Mucosa of rectum (tissue), 2 donors: Measurements from ENCODE around the gene CSNK1G3.

Experiments used
- H3K27ac ChIP-seq, 2 donors: one replicate each; pipeline ENCODE4 v1.7.0; 2013; ENCODE audit warnings: inconsistent platforms in 2 of 2, low read depth in 2 of 2, low read length in 2 of 2
- H3K27me3 ChIP-seq, 2 donors: one replicate each; pipeline ENCODE4 v1.7.0; 2013; ENCODE audit warnings: low read length in 2 of 2; ENCODE audit not compliant: control insufficient read depth in 2 of 2, insufficient read depth in 2 of 2
- H3K36me3 ChIP-seq, 2 donors: one replicate each; pipeline ENCODE4 v1.7.0; 2013; ENCODE audit warnings: low read length in 2 of 2; ENCODE audit not compliant: control insufficient read depth in 2 of 2, insufficient read depth in 2 of 2
- H3K4me1 ChIP-seq, 2 donors: one replicate each; pipeline ENCODE4 v1.7.0; 2013; ENCODE audit warnings: low read length in 2 of 2, mild to moderate bottlenecking in 1 of 2; ENCODE audit not compliant: control insufficient read depth in 2 of 2, insufficient read depth in 2 of 2
- H3K4me3 ChIP-seq, 2 donors: one replicate each; pipeline ENCODE4 v1.7.0; 2013; ENCODE audit warnings: low read length in 2 of 2
- H3K9ac ChIP-seq, 2 donors: one replicate each; pipeline ENCODE4 v1.7.0; 2013; ENCODE audit warnings: low read length in 2 of 2, low read depth in 1 of 2, mild to moderate bottlenecking in 1 of 2
- H3K9me3 ChIP-seq, 2 donors: one replicate each; pipeline ENCODE4 v1.7.0; 2013; ENCODE audit warnings: low read length in 2 of 2; ENCODE audit not compliant: control insufficient read depth in 2 of 2
- donor health status: healthy.
- donor health status: Normal muscosa, but diverticular disease.

The CSNK1G3 gene

DNA sequence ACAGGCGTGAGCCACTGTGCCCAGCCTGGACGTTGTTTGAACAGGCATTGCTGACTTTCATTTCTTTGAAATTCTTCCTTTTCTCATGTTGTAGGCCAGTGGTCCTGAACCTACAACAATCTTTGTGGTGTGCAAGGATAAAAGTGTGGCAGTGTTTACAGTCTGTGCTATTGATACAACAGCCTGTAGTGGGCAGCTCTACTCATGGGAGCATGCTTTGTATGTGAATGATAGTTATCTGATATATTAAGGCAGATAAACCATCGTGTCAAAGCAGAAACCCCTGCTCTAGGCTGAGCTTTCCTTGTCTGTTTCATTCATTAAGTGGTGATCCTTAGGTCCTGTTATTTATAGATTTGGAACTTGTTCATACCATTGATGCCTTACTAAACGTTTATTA, 42.6 kb downstream of the CSNK1G3 start:
- Histone ChIP-seq H3K27me3 (no peaks in the 10 kb centered on the region), H3K9me3 (no peaks in the 10 kb centered on the region), H3K4me1 (no peaks in the 10 kb centered on the region), H3K36me3 (peaks cover 2 to 3% of the 10 kb centered on the region in 2 donors), H3K27ac (no peak overlapping the region), H3K4me3 (no peak overlapping the region), H3K9ac (no peak overlapping the region)

DNA sequence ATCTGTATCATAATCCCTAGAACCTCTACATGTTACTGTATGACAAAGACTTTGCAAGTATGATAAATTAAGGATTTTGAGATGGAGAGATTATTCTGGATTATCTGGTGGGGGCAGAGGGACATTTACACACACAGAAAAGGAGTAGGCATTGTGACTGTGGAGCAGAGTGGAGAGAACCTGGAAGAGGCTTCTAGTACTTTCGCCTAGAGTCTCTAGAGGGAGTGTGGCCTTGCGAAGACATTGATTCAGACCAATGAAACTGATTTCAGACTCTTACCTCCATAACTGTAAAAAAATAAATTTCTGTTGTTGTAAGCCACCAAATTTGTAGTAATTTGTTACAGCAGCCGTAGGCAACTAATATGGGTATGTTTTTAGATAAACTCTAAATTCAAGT, 45.9 kb downstream of the CSNK1G3 start:
- H3K4me1 ChIP-seq: no peaks in the 10 kb centered on the region
- no peak overlapping the region for H3K27ac ChIP-seq
- peaks cover 0 to 2% of the 10 kb centered on the region in 2 donors for H3K36me3 ChIP-seq
- H3K9me3 ChIP-seq: no peaks in the 10 kb centered on the region
- no peak overlapping the region for H3K9ac ChIP-seq
- no peaks in the 10 kb centered on the region for H3K27me3 ChIP-seq
- H3K4me3 ChIP-seq: no peak overlapping the region

DNA sequence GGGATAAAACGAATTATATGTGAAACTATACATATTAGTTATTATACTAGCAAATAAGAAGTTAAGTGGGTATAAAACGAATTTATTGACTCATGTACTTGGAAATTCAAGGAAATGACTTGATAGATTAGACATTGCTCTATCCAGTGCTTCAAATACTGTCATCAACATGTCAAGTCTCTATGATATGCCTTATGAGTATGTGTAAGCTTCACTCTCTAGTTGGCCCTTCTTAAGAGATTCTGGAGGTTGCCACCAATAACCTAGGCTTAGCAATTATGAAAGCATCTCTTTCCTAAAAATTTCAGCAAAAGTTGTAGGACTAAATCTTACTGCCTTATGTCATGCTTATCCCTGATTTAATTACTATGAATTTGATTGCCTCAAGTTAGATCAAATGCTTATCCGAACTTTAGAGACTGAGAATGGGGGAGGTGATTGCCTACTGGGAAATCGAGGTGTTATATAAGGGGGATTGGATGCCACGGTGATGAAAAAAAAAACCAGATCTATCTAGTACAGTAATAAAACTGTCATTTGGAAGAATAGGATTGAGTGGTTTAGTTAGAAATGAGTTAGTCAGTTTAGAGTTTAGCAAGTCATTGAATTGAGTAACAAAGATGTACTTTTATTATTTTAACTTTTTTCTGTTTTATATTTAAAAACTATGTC, 46.9 kb downstream of the CSNK1G3 start:
- H3K4me1 ChIP-seq: no peaks in the 10 kb centered on the region
- no peak overlapping the region for H3K4me3 ChIP-seq
- peaks cover 0 to 2% of the 10 kb centered on the region in 2 donors for H3K36me3 ChIP-seq
- H3K27me3 ChIP-seq: no peaks in the 10 kb centered on the region
- no peaks in the 10 kb centered on the region for H3K9me3 ChIP-seq
- H3K9ac ChIP-seq: no peak overlapping the region
- H3K27ac ChIP-seq: no peak overlapping the region

DNA sequence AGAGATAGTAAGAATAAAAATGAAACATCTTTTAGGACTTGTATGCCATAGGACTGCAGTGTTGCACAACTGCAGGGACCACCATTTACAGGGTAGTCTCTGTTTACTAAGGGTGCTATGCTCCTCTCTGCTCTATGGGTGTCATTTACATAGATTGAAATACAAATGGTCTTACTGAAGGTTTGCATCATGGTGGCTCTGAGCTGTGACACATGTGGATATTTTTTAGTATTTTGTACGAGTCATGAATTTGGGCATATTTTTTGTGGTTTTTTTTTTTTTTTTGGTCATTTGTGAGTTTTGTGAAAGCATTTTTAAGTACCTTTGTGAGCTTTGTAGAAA, 47.4 kb downstream of the CSNK1G3 start:
- H3K4me1 ChIP-seq: no peaks in the 10 kb centered on the region
- H3K9me3 ChIP-seq: no peaks in the 10 kb centered on the region
- H3K36me3 ChIP-seq: peaks cover 0 to 2% of the 10 kb centered on the region in 2 donors
- H3K27ac ChIP-seq: no peak overlapping the region
- H3K9ac ChIP-seq: no peak overlapping the region
- H3K27me3 ChIP-seq: no peaks in the 10 kb centered on the region
- H3K4me3 ChIP-seq: no peak overlapping the region

DNA sequence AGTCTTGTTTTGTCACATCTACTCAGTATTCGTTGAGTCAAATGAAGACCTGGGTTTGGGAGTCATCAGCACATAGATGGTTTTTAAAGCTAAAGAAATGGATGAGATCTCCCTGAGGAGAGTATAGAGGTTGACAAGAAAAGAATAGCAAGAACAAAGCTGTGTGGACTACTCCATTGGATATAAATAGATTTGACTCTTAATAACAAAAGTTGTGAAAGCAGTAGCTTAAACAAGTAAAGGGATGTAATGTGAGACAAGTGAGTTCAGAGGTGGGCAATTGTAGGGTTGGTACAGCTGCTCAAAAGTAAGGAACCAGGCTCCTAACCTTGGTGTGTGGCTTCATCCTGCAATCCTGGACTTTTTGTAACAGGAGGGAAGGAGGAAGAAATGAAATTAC, 49.3 kb downstream of the CSNK1G3 start:
- Histone ChIP-seq H3K27ac (no peak overlapping the region), H3K4me1 (no peaks in the 10 kb centered on the region), H3K36me3 (peaks cover 0 to 2% of the 10 kb centered on the region in 2 donors), H3K4me3 (no peak overlapping the region), H3K27me3 (no peaks in the 10 kb centered on the region), H3K9ac (no peak overlapping the region), H3K9me3 (no peaks in the 10 kb centered on the region)

DNA sequence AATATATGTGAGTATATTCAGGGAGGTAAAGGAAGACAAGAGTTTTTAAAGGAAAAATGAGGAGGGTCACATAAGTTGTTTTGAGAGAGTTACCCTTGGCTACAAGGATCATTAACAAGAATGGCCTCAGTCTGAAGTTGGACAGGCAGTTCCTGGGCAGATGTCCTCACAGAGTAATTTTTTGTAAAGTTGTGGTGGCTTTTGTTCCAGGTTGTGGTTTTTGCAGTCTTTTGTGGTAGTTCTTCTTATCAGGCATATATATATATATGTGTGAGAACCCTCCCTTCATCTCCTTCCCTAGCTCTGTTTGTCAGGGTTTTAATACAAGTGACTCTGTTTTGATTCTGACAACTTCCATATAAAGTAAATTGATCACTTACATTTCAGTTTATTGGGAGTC, 60.0 kb downstream of the CSNK1G3 start:
- Histone ChIP-seq H3K4me1 (no peaks in the 10 kb centered on the region), H3K36me3 (peaks cover 2 to 5% of the 10 kb centered on the region in 2 donors), H3K27ac (no peak overlapping the region), H3K27me3 (no peaks in the 10 kb centered on the region), H3K9ac (no peak overlapping the region), H3K4me3 (no peak overlapping the region), H3K9me3 (no peaks in the 10 kb centered on the region)

DNA sequence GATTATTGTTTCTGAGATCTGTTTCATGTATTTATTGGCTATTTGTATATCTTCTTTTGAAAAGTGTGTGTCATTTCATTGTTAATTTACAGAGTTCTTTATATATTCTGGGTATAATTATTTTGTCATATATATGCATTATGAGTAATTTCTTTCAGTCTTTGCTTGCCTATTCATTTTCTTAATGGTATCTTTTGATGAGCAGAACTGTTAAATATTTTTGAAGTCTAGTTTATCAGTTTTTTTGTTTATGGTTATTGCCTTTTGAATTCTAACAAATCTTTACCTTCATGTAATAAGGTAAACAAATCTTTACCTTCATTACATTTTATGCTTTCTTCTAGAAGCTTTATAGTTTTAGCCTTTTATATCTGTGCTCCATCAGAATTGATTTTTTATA, 66.4 kb downstream of the CSNK1G3 start:
- H3K9ac ChIP-seq: no peak overlapping the region
- no peak overlapping the region for H3K4me3 ChIP-seq
- peaks cover 0 to 6% of the 10 kb centered on the region in 2 donors for H3K4me1 ChIP-seq
- no peaks in the 10 kb centered on the region for H3K27me3 ChIP-seq
- H3K36me3 ChIP-seq: peaks cover 2 to 8% of the 10 kb centered on the region in 2 donors
- H3K27ac ChIP-seq: no peak overlapping the region
- H3K9me3 ChIP-seq: no peaks in the 10 kb centered on the region

DNA sequence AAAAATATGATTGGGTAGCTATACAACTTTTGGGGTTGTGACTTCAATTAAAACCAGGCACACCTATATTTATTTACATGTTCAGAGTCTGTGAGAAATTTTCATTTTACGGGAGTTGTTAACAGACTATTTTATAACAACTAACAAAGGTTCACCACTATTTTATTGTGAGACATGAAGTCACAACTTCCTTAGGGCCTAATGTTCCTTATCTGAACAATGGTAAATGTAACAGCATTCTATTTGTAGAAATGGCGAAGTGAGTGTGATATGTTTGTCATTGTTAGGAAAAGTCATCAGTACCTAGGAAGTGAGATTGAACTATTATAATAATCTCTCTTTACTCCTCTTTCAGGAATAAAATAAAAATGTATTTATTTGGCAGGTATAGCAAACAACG, 67.4 kb downstream of the CSNK1G3 start:
- no peaks in the 10 kb centered on the region for H3K9me3 ChIP-seq
- H3K36me3 ChIP-seq: peaks cover 2 to 8% of the 10 kb centered on the region in 2 donors
- H3K4me3 ChIP-seq: no peak overlapping the region
- peak overlapping the region in 1 of 2 donors; percentile 5 for H3K27ac ChIP-seq
- H3K9ac ChIP-seq: no peak overlapping the region
- no peaks in the 10 kb centered on the region for H3K27me3 ChIP-seq
- H3K4me1 ChIP-seq: peaks cover 0 to 6% of the 10 kb centered on the region in 2 donors

DNA sequence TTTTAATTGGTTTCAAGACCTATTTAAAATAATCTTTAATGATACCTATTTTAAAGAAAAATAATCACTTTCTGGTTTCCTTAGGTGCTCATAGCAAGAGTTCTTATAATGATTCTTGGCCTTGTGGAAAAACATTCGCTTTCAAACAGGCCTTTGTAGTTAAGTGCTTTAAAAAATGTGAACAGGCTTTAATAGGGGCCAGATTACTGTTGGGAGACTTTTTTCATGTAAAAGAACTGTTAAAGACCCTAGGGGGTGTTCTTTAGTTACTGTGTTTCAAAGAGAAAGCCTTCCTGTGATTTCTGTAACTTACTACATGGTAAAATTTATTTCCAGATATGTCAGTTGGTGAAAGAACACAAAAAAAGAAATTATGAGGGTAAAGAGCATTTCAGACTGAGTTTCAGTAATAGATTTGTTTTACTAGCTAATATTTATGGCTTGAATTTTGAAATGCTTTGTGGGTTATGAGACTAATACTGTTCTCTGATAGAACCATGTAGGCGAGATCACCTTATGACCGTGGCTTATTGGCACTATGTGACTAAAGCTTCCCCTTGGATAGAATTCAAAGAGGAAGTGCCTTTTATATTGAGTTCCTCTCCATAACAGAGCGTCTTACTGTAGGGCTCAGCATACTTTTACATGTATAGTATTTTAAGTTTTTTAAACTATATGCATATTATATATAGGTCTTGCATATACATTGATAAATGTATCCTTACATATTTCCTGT, 70.7 kb downstream of the CSNK1G3 start:
- H3K9ac ChIP-seq: no peak overlapping the region
- no peak overlapping the region for H3K4me3 ChIP-seq
- H3K27ac ChIP-seq: peak overlapping the region in 1 of 2 donors; percentile 9
- H3K9me3 ChIP-seq: no peaks in the 10 kb centered on the region
- no peaks in the 10 kb centered on the region for H3K36me3 ChIP-seq
- H3K27me3 ChIP-seq: no peaks in the 10 kb centered on the region
- peaks cover 0 to 6% of the 10 kb centered on the region in 2 donors for H3K4me1 ChIP-seq

DNA sequence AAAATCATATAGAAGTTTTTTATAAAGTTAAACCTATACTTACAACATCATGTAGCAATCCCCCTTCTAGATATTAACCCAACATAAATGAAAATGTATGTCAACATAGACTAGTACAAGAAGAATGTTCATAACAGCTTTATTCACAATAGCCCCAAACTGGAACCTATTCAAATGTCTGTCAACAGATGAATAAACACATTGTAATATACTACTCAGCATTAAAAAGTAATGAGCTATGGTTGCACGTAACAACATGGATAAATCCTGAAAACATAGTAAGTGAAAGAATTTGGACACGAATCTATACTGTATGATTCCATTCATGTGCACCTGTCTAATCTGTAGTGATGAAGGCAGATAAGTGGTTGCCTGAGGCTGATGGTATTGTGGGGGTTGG, 73.9 kb downstream of the CSNK1G3 start:
- no peak overlapping the region for H3K9ac ChIP-seq
- H3K4me1 ChIP-seq: no peaks in the 10 kb centered on the region
- H3K36me3 ChIP-seq: peaks cover 2 to 4% of the 10 kb centered on the region in 2 donors
- H3K27me3 ChIP-seq: no peaks in the 10 kb centered on the region
- no peak overlapping the region for H3K27ac ChIP-seq
- no peak overlapping the region for H3K4me3 ChIP-seq
- H3K9me3 ChIP-seq: no peaks in the 10 kb centered on the region
